Astrocyte of the cerebellum (primary cell): ENCODE measurements around the gene GPS1.

Source experiments
- DNase-seq: peaks from one replicate; pipeline ENCODE4 v3.0.0-alpha.2; 2011; ENCODE audit warnings: low read depth
- H3K4me3 ChIP-seq: 2 replicates; pipeline ENCODE4 v1.5.1; 2011; ENCODE audit warnings: mild to moderate bottlenecking, low read depth, low read length, moderate library complexity
- CTCF ChIP-seq: IDR thresholded peaks from 2 replicates; pipeline ENCODE4 v1.5.1; 2012; ENCODE audit warnings: low read length, low read depth, moderate library complexity, mild to moderate bottlenecking; ENCODE audit errors: missing control alignments
- in situ Hi-C: cut with HindIII; loops from 2 replicates; pipeline ENCODE4 v1.10.0; 2017; ENCODE audit warnings: low sequenced_read_pairs

The GPS1 gene

DNA sequence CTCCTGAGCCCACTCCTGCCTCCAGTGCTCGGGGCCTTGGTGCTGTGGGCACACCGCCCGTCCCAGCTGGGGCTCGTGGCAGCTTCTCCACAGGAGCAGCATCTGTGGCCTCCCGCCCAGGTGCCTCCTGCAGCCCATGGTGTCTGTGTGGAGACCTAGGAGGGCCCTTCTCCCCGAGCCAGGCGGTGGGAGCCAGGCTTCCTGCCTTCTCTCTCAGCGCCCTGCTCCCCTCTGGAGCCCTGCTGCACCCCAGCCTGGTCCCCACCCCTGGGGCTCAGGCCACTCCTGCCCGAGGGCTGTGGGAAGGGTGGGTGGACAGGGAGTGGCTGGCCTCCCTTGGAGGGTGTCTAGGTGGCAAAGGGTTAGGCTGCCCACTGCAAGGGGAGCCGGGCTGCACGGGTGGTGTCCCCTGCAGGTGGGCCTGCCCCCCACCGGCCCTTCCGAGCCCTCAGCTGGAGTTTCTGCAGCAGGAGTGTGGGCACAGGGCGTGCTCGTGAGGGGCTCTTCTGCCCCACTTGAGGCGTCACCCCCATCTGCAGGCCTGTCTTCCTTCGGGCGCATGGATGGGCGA is 40.0 kb upstream of the GPS1 start:
- TF ChIP-seq CTCF: no peak
- no peak for DNase-seq
- in situ Hi-C loops: no loop called here
- no peak overlapping the region for H3K4me3 ChIP-seq

GRCh38 chr17:82012261-82012639 is 39.4 kb upstream of the GPS1 start:
- no peak for DNase-seq
- in situ Hi-C loops: no loop called here
- no peak overlapping the region for H3K4me3 ChIP-seq
- no peak for TF ChIP-seq CTCF

DNA sequence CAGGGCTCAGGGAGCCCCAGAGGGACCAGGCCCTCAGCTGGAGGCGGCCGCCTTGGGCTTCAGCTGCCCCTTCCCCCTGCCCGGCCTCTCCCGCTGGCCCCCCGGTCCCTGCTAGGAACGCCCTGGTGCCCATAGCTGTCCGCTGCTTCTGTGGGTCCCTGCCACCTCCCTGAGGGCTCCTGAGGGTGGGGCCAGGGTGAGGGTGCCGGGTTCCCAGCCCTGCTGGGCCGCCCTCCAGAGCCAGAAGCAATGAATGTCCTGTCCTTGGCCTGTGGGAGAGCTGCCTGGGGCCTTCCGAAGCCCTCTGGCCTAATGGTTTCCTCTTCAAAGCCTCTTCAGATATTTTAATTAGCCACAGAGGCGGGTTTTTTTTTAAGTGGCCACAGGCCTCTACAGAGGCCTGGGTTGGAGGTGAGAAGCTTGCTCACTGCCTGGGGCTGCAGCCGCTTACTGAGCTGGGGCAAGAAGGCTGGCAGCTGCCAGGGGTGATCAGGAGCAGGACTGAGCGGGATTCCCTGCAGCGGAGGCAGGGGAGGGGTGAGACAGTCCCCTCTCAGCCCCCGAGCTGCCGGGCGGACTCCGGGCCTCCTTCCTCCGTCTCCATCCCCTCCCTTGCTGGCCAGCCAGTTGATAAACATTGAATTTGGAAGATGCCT is 38.9 kb upstream of the GPS1 start:
- H3K4me3 ChIP-seq: no peak overlapping the region
- no peak for TF ChIP-seq CTCF
- in situ Hi-C loops: no loop called here
- DNase-seq: no peak

GRCh38 chr17:82013341-82013740 is 38.4 kb upstream of the GPS1 start:
- no peak for DNase-seq
- no peak overlapping the region for H3K4me3 ChIP-seq
- in situ Hi-C loops: no loop called here
- TF ChIP-seq CTCF: no peak

GRCh38 chr17:82013772-82014321 is 37.9 kb upstream of the GPS1 start:
- H3K4me3 ChIP-seq: no peak overlapping the region
- no peak for TF ChIP-seq CTCF

DNA sequence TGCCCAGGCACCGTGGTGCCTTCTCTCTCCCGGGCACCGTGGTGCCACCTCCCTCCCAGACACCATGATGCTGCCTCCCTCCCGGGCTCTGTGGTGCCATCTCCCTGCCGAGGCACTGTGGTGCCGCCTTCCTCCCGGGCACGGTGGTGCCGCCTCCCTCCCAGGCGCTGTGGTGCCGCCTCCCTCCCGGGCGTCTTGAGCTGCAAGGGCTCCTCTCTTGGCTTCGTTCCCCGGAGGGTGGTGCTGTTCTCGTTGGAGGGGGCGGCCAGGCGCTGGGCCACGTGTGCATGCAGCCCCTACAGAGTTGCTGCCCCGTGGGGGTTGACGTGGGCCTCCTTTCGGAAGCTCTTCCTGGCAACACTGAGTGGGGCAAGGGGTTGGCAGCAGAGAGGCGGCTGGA is 37.3 kb upstream of the GPS1 start:
- no peak for DNase-seq
- no peak overlapping the region for H3K4me3 ChIP-seq
- in situ Hi-C loops: no loop called here
- no peak for TF ChIP-seq CTCF

More at GRCh38 chr17:82013772-82014321, 37.9 kb upstream of the GPS1 start:
- in situ Hi-C loops: no loop called here
- DNase-seq: no peak
